H1 (cell line): Measurements from ENCODE around the gene ATE1. TPM values are rescaled to one million over a fixed set of nuclear protein-coding genes. Genes with fewer than 3 reads are reported as not detected.

ENCODE experiments used
- CBX8 ChIP-seq: fragments of 300-800, 300-1000 bp; sonication (generic); IDR thresholded peaks from 2 replicates; pipeline ENCODE4 v1.7.1; 2016; ENCODE audit warnings: low read depth, low read length, borderline replicate concordance
- CHD7 ChIP-seq: fragments of 300-600 bp; sonication (generic); IDR thresholded peaks from 2 replicates; pipeline ENCODE4 v1.7.1; 2012; ENCODE audit warnings: low read length, moderate library complexity, mild to moderate bottlenecking, inconsistent platforms; ENCODE audit not compliant: insufficient replicate concordance
- FOSL1 ChIP-seq: IDR thresholded peaks from 2 replicates; pipeline ENCODE4 v1.6.1; 2011; ENCODE audit warnings: mild to moderate bottlenecking, low read depth, low read length, moderate library complexity; ENCODE audit not compliant: insufficient read depth
- NANOG ChIP-seq: IDR thresholded peaks from 2 replicates; pipeline ENCODE4 v1.6.1; 2011; ENCODE audit warnings: low read length, low read depth, mild to moderate bottlenecking, inconsistent platforms; ENCODE audit not compliant: insufficient read depth, poor library complexity, severe bottlenecking
- PHF8 ChIP-seq: fragments of 200-600 bp; sonication (generic); conservative IDR thresholded peaks from 2 replicates; pipeline ENCODE4 v1.7.1; 2012; ENCODE audit warnings: low read depth, mild to moderate bottlenecking, inconsistent platforms, low read length, moderate library complexity
- SIX5 ChIP-seq: IDR thresholded peaks from 2 replicates; pipeline ENCODE4 v1.6.1; 2011; ENCODE audit warnings: mild to moderate bottlenecking, low read depth, low read length
- YY1 ChIP-seq: IDR thresholded peaks from 2 replicates; pipeline ENCODE4 v1.6.1; 2011; ENCODE audit warnings: low read depth, mild to moderate bottlenecking, low read length
- ZNF274 ChIP-seq: IDR thresholded peaks from 2 replicates; pipeline ENCODE4 v1.7.0; 2012; ENCODE audit warnings: low read length, borderline replicate concordance; ENCODE audit errors: extremely low read depth
- polyA plus RNA-seq, 7 experiments: library from polyadenylated mRNA; depleted of rRNA in 3 of 7; stranded (reverse) in 5 of 7; unstranded in 2 of 7; fragments of >200 nt in 5 of 7; fragments of 200-250 nt in 2 of 7; gene quantifications; 1 replicate in 5 of 7; 2 replicates in 1 of 7; 4 replicates in 1 of 7; pipeline versions ENCODE4 v1.2.1 to v1.2.3, GENCODE V29; 2011 to 2013; ENCODE audit warnings: missing spikeins in 2 of 7, mixed read lengths in 2 of 7
- total RNA-seq: library from RNA; stranded (reverse); fragmentation: NEBNext Ultra II Directional; extraction: Animal tissue kit (Norgen Biotek cat#: 25700); gene quantifications from 2 replicates; pipeline ENCODE4 v1.2.1, GENCODE V29; 2021

ATE1 gene
- total and polyA plus RNA-seq, 2 of the 8 experiments (the other 6 are each of a cell fraction or from before 2014, with no cell fraction given): 8.8 to 26.9 TPM

- no peak for TF ChIP-seq CHD7
- TF ChIP-seq ZNF274: no peak
- TF ChIP-seq NANOG: no peak
- TF ChIP-seq CBX8: no peak
- no peak for TF ChIP-seq YY1
- TF ChIP-seq SIX5: no peak
- no peak for TF ChIP-seq FOSL1
- no peak for TF ChIP-seq PHF8
Observed at GRCh38 chr10:121774404-121774803, 153.4 kb downstream of the ATE1 start (continued).
